ENCODE results near the gene TMEM247.
A peak's percentile ranks its signal among the peaks of the same experiment; 100 is the strongest.
"Not testable (repeated sequence)": the region's sequence is repeated elsewhere in the genome, so short reads cannot be mapped to it uniquely, and the experiment has no call there.

The TMEM247 gene

DNA sequence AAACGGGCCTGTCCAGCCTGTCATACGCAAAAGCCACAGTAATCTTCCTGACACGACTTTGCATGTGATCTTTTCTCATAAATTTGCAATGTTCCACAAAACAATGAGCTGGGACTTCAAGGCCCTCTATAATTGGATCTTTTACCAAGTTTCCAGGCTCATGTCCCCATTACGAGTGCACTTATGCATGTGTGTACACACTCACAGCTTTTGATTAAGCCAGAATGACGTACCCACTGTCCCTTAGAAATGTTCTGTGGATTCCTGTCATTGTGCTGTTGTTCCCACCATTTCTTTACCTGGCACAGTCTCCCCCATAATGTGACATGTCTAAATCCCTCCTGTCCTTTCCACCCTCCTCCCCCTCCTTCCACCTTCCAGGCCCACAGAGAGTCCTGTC lies 19.7 kb upstream of the TMEM247 start:
- no peak for DNase-seq

DNA sequence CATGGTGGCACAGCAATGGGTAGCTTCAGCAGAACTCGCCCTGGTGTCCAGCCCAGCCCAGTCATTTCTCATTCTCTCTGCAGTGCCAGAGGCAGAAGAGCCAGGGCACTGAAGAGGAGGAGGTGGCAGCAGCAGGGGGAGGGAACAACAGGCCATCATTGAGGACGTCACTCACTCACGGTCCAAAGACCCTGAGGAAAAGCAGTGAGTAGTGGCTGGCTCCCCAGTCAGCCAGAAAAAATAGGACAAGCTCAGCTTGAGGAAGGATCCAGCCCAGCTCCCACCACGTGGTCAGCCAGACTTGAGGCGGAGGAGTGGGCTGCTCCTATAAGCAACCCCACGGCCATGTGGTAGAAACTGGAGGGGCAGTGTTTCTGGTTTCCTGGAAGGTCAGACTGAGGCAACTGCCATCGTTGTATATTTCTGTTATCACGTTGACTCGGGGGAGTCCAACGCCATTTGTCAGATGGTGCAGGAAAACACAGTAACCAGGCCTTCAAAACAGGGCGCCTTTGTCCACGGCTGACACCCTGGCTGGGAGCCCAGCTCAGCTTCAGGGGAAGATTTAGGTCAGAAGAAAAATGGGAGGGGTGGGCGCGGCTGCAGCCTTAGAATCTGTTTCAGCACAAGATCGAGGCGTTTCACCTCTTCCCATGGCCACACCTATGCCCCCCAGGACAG lies 19.0 kb upstream of the TMEM247 start:
- DNase-seq, result no peak

DNA sequence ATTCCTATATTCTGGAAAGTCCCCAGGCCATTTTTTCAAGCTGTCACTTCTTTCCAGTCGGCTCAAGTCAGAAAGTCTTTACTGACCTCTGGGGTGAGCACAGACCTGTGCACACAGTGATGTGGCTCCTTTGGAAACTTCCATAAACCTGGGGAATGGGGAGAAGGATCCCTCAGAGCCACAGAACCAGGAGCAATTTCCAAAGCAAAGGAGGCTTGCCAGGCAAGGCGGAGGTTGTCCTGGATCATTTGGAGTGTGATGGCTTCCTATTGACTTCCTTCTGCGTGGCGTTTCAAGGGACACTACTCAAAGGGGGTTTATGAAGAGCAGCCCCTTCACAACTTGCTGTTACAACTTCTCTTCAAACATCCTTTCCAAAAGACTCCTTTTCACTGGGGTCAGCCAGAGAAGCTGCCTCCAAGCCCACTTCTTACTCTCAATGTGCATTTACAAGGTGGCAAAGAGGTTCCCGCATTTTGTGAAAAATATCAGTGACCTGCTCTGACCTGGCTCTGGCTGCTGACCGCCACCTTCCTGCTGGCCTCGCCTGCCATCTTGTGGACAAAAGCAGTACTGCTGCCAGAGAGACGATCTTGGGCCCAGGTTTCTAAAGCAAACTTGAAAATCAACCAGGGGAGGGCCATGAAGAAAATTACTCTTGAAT lies 18.2 kb upstream of the TMEM247 start:
- peak; percentile 1 for DNase-seq

DNA sequence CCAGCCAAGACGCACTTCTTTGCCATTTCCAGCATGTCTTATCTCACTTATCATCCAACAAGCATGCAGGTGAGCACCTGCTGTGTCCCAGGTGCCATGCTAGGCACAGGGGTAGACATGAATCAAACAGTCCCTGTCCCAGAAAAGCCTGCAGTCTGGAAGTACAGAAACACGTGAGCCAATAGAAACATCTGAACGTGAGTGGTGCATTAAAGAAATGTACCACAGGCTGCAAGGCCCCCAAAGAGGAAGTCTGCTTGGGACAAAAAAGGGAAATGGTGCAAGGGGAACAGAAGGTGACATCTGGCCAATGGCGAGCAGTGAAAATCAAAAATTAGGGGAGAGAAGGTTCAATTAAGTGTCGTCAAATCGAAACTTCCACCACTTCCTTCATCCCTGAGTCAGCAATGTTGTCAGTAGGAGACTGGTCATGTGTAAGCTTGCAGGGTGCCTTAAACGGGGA lies 17.6 kb upstream of the TMEM247 start:
- no peak for DNase-seq

DNA sequence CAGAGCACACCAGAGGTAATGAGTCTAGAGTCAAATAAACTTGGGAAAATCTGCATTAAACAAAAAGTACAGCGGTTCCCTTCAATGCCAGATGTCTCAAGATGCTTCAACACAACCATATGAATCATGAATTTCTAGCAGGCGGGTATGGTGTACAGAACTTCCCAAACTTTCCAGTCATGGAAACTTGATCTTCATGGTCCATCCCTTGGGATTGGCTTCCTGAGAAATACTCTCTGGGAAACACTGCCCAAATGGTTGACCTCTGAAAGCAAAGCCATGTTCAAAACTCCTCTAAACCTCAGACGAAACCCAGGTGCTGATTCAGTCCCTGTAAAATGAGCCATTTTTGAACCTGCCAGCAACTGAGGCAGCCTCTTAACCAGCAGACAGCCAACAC lies 16.4 kb upstream of the TMEM247 start:
- DNase-seq, result no peak

DNA sequence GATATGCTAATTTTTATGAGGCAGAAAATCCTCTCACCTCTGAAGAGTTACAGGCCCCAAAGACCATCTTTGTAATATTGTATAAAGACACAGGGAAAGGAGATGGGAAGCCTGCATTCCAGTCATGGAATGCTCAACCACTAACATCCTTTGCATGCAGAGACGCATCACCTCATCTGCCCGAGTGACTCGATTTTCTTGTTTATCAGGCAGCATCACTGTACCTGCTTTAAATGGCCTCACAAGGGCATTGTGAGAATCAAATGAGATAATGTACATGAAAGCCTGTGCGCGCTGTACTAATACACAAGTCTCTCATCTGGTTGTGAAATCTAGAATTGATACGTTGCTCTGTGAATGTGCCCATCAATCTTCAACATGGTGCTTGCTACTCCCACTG lies 10.2 kb upstream of the TMEM247 start:
- no peak for DNase-seq

DNA sequence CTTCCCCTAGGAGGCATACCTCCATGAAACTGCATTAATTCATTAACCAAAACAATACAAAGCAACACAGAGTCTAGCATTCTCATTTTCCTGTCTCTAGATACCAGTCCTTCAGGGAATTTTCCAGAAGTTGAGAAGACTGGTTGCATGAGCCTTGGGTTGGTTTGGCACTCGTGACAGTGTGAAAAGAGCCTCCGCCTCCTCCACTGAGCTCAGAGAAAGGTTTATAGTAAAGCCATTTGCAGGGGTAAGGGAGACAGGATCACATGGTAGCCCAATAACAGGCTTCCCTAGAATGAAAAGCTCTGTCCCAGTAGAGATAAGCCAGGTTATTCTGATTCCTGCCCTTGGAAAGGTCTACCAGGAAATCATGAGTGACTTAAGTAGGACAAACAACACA lies 9.7 kb upstream of the TMEM247 start:
- no peak for DNase-seq

DNA sequence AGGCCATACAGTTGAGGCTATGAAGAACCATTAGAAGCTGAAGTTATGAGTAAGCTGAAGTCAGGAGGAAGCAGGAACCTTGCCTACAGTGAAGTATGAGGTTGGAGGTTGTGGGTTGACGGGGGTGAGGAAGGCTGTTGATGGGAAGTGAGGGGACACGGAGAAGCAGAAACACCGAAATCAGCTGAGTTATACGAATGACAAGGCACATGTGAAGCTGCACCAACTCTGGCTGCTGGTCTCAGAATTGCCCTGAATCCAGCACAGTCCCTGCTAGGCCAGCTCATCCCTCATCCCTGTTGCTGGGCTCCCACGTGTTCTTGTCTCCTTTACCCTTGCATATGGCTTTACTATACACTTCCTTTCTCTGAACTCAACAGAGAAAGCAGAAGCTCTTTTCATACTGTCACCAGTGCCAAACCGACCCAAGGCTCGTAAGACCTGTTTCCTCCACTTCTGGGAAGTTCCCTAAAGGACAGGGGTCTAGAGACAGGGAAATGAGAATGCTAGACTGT lies 9.2 kb upstream of the TMEM247 start:
- DNase-seq, result no peak

DNA sequence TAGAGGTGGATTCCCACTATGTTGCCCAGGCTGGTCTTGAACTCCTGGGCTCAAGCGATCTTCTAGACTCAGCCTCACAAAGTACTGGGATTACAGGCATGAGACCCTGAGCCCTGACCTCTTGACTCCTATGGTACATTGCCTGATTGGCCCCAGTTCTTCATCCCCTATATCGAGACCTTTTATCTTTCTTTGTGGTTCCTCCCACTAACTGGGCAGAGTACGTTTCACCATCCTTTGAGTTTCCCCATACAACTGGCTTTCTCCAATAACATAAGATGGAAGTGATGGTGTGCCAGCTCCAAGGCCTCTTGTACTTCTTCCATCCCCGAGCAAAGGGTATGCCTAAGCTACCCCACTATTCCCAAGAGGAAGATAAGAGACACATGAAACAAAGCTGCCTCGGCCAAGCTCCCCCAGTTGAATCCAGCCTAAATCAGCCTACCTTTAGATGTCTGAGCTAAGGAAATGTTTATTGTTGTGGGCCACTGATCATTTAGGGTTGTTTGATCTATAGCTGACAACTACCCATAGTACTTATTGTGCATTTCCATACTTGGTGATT lies 8.3 kb upstream of the TMEM247 start:
- DNase-seq, result no peak

DNA sequence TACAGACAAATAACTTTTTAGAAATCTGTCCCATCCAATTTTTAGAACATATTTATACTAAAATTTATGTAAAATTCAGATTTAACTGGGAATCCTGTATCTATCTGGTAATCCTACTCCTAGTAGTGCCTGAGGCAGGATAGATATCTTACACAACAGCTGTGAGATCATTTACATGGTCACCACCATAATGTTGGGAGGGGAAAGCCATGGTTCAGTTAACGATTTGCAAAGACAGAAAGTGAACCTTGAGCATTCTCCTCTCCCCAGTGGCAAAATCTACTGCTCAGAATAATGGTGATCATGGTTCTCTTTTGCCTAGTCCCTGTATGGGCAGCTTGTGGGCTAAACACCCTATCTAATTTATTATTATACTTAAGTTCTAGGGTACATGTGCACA lies 7.7 kb upstream of the TMEM247 start:
- no peak for DNase-seq

DNA sequence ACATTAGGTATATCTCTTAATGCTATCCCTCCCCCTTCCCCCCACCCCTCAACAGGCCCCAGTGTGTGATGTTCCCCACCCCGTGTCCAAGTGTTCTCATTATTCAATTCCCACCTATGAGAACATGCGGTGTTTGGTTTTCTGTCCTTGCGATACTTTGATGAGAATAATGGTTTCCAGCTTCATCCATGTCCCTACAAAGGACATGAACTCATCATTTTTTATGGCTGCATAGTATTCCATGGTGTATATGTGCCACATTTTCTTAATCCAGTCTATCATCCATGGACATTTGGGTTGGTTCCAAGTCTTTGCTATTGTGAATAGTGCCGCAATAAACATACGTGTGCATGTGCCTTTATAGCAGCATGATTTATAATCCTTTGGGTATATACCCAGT lies 7.2 kb upstream of the TMEM247 start:
- not testable (repeated sequence) for DNase-seq

DNA sequence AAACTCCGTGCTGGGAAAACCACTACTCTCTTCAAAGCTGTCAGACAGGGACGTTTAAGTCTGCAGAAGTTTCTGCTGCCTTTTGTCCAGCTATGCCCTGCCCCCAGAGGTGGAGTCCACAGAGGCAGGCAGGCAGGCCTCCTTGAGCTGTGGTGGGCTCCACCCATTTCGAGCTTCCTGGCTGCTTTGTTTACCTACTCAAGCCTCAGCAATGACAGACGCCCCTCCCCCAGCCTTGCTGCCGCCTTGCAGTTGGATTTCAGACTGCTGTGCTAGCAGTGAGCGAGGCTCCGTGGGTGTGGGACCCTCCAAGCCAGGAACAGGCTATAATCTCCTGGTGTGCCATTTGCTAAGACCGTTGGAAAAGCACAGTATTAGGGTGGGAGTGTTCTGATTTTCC lies 1.9 kb upstream of the TMEM247 start:
- DNase-seq, result not testable (repeated sequence)

DNA sequence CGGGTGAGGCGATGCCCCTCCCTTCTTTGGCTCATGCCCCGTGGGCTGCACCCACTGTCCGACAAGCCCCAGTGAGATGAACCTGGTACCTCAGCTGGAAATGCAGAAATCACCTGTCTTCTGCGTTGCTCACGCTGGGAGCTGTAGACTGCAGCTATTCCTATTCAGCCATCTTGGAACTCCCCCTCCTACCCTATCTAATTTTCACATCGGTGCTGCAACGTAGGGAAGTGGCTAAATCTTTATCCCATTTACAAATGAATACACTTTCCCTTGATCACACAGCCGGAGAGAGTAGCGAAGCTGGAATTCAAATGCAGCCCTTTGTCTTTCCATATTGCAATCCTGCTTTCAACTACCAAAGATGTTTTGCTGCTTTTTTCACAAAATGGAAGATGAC lies 1.4 kb upstream of the TMEM247 start:
- DNase-seq, result no peak

DNA sequence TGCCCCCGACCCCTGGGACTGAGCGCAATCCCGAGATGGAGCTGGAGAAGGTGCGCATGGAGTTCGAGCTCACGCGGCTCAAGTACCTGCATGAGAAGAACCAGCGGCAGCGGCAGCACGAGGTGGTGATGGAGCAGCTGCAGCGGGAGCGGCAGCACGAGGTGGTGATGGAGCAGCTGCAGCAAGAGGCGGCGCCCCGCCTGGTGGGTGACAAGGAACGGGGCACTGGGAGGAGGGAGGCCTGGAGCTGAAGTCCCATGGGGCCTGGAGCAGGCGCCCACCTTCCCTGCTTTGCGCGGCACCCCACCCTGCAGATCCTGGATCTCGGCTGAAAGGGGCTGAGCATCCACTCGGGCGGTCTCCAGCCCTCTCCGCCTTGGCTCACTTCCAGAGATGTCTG lies 1.2 kb downstream of the TMEM247 start:
- DNase-seq, result peak; percentile 12

DNA sequence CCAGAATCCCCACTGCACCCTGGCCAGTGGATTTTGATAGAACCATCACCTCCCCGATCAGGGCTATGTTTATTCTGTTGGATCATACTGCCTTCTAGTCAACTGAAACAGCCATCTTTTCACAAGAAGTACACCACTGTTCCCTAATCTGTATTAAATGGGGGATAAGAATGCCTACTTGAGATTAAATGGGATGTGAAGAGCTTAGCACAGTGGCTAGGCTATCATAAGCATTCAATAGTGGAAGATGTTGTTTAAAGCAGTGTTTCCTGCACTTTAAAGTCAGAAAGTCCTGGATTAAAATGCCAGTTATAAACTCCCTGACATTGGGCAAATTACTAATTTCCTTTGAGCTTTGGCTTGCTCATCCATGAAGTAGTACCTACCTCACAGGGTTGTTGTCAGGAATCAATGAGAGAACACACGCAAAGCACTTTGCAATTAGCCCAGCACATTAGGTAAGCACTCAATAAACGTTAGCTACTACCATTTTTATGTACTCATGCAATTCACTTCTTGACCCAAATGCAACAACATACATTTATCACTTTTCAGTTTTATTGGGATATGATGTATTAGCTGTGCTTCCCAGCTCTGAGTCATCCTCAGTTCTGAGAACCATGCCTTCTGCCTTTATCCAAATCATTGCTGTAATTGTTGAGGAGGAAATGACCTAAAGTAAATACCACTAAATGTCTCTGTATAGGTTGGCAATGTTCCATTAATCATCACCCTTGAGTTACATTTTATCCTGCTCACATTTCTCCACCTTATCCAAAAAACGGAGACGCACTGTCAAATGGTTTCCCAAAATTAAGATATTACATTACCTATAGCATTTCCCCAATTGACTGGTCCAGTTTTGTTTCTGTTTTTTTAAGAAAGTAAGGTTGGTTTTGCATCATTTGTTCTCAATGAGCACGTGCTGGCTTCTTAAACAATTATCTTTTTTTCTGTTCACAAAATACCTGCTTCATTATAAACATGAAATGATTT lies 2.1 kb downstream of the TMEM247 start:
- peak; percentile 89 for DNase-seq

DNA sequence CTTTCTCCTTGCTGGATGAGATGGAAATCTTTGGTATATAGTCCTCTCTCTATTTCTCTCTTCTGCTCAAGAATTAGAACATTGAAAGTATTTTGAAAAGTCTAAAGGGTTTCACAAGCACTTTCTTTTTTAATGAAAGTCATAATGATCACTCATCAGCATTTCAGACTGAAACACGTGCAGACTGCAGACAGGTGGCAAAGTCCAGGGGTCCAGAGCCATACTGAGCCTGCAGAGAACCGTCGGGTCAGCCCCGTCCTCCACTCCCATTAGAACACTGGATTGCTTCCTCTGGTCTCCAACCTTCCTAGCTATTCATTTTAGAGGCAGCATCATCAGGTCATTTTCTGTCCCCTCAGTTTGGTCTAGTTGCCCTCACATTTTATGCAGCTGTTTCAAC lies 3.1 kb downstream of the TMEM247 start:
- no peak for DNase-seq

DNA sequence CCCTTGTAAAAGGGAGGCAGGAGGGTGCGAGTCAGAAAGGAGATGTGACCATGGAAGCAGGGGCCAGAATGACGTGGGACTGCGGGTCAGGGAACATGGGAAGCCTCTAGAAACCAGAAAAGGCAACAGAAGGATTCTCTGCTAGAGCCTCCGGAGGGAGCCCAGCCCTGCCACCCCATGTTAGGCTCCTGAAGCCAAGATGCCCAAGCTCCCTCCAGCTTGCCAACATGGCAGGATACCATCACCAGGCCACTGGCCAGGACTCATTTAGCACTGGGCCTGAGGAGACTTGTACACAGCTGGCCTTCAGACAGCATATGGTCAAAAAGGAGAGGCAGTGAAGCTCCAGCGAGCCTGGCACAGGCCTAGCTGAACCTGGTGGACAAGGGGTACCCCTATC lies 5.6 kb downstream of the TMEM247 start:
- no peak for DNase-seq

DNA sequence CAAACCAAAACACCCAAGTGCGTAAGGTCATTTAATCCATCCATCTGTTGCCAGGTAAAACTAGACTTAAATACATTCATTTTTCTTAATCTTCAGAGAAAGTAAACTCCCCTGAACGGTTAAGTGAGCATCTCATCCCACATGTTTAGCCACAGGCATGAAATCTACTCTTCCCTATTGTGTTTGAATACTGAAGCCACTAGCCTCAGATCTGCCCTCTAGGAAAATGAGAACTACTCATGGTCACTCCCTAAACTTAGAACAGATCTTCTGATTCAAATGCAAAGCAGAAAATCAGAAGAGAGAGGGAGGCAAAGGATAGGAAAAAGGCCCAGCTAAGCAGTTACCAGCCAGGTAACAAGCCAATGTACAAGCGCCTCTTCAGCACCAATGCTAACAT lies 7.1 kb downstream of the TMEM247 start:
- DNase-seq, result no peak

DNA sequence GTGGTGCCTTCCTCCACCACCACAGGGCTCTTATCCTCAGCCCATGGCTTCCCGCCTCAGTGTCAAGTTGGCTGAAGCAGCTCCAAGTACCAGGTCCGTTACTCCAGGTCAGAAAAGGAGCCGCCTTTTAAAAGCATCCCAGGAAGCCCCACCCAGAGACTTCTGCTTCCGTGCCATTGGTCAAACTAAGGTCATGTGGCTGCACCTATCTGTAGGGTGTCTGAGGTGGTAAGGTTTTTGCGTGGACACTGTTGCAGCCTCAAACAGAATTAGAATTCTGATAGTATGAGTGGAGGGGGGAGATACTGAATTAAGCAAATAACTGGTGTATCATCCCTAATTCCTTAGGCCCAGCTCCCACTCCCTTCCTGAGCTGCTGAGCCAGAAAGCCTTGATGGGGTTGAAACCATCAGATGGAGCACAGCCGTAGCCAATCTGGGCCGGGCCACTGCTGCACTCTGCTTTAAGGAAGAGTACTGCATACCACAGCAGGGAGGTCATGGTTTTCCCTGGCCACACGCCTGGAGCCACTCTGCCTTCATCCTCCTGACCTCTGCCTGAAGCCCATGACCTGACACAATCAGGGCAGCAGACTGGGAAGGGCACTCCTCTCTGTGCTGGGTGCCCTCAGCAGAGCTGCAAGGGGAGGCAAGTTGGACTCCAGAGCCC lies 8.4 kb downstream of the TMEM247 start:
- DNase-seq, result no peak

DNA sequence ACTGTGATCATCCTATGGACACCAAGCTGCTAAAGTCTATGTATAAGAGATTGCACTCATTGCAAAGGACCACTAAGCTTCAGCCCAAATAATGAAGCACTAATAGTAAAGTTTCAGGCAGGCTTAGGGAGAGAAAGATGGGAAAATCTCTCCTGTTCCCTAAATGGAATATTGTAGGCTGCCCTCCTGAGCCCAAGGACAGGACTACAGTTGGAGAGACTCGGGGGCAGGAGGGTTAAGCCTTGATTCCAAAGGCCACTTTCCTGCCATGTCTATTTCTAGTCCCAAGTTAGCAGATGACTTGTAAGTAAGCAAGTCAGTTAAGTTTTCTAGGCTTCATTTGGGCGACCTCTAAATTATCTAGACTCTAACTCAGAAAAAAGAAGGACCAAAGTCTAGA lies 9.0 kb downstream of the TMEM247 start:
- DNase-seq, result no peak

DNA sequence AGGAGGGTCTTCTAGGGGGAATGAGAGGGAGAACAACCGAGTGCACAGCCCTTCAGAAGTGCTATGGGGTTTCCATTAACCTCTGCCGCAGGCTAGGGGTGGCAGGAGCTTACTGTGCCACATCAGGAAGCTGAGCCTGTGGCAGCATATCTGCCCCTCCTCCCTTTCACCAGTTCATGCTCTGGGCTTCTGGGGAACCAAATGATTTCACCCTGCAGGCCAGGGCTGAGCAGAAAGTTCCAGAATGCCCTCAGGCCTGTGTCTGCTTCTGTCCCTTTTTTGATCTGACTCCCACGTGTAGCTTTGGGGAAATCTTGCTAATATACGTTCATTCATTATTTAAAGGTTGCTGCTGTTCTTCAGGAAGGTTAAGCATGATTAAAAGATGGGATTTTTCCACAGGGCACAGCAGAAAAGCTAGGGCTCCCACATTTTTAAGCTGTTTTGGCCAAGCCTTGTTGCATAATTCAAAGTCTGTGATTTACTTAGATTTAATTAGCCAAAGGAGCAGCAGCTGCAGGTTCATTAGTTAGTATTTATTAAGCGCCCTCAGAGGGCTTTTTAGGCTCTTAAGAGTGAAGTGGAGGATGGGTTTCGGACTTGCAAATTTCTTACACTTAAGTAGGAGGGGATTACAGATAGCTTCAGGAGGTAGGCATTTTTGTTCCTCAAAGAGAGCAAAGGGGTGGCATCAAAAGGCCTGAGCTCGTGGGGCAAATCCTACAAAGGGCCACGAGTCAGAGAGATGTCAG lies 10.2 kb downstream of the TMEM247 start:
- DNase-seq, result no peak

All from NCI-H748 treated with DMSO at 0.1 percent for 48 hours (cell line).